Activated naive CD4-positive, alpha-beta T cell treated with anti-CD3 and anti-CD28 coated beads, Interleukin-2, amount 50 U/mL, for 72 hours (primary cell): ENCODE data around the gene TMBIM1. TPM values are rescaled to one million over a fixed set of nuclear protein-coding genes. Genes with fewer than 3 reads are reported as not detected.

Experiments
- ATAC-seq, 2 donors: fragments of 150-1000 bp; cut with Tn5 transposase; 2 replicates each; pipeline ENCODE4 v1.10.0; 2021; ENCODE audit warnings: mild to moderate bottlenecking in 2 of 2, moderate library complexity in 2 of 2
- DNase-seq, 2 donors: peaks; one replicate each; pipeline ENCODE4 v3.0.0; 2021 to 2022; ENCODE audit warnings: low spot score in 2 of 2
- H3K27ac Mint-ChIP-seq, 2 donors: one replicate each; pipeline ENCODE4 v1.8.0; 2022; ENCODE audit warnings: mild to moderate bottlenecking in 2 of 2, mixed read lengths in 2 of 2
- H3K36me3 Mint-ChIP-seq, 2 donors: one replicate each; pipeline ENCODE4 v1.8.0; 2022; ENCODE audit warnings: mixed read lengths in 2 of 2
- H3K9me3 Mint-ChIP-seq, 2 donors: one replicate each; pipeline ENCODE4 v1.8.0; 2022; ENCODE audit warnings: mixed read lengths in 2 of 2
- total RNA-seq, 2 donors: library from RNA; stranded (reverse); gene quantifications; one replicate each; pipeline ENCODE4 v1.2.3, GENCODE V29; 2022

Gene TMBIM1, protein sequence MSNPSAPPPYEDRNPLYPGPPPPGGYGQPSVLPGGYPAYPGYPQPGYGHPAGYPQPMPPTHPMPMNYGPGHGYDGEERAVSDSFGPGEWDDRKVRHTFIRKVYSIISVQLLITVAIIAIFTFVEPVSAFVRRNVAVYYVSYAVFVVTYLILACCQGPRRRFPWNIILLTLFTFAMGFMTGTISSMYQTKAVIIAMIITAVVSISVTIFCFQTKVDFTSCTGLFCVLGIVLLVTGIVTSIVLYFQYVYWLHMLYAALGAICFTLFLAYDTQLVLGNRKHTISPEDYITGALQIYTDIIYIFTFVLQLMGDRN
- 10 to 100 TPM; 46.1 to 47.5 TPM for total RNA-seq

DNA sequence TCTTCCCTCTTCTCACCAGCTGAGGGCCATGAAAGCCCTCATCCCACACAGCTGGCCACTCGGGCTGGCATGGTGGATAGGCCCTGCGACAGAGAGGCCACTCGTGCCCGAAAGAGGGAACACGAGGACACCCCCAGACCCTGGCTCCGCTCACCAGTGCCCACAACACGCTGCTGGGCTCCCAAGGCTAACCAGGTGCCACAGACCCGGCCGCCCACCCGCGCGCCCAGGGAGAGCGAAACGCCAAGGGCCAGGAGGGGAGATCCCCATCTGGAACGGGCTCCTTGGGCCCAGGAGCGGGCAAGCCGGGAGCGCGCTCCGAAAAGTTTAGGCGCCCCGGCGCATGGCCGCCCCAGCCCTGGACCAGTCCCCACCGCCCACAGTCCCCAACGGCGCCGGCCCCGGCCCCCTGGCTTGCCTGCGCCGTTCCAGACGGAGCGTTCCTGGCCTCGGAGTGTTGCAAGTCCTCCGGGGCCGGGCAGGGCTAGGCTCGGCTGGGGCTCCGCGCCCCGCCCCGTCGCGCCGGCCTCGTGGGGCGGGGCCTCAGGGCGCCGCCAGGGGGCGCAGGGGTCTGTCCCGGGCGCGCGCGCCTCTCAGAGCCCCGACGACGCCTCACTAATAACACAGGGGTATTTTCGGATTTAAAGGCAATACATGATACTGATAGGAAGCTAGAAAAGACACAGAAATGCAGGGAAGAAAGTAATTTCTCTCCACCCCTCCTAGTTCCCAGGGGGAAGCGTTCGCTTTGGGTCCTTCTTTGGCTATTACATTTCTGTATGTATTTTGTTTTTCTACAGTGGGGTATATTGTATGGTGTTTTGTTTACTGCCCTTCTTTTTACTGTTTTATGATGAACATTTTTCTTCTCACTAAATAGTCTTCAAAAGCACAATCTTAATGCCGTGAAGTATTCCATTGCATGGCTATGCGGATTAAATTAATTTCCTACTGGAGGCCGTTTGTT is at the start of gene TMBIM1:
TSS of gene TMBIM1 (minus strand) at position 456 of the 967 bp plus-strand sequence. CDS start 10,362 bp downstream, outside the sequence.
- DNase-seq (peak; percentile 86 to 91), ATAC-seq (peak; percentile 90 to 92)
- Mint-ChIP-seq H3K36me3 (no peaks in the 10 kb centered on the region), H3K27ac (peak within 1 kb of the TSS; percentile 92 to 93), H3K9me3 (no peaks in the 10 kb centered on the region)

GRCh38 chr2:218341381-218341780 is 49.1 kb upstream of the TMBIM1 start:
- DNase-seq (no peak), ATAC-seq (no peak)
- Mint-ChIP-seq H3K9me3 (no peaks in the 10 kb centered on the region), H3K36me3 (no peaks in the 10 kb centered on the region), H3K27ac (peak overlapping the region in 1 of 2 donors; percentile 4)

GRCh38 chr2:218340656-218341055 is 48.4 kb upstream of the TMBIM1 start:
- Mint-ChIP-seq H3K9me3 (no peaks in the 10 kb centered on the region), H3K27ac (peak overlapping the region in 1 of 2 donors; percentile 4), H3K36me3 (no peaks in the 10 kb centered on the region)
- DNase-seq = no peak
- ATAC-seq = no peak

DNA sequence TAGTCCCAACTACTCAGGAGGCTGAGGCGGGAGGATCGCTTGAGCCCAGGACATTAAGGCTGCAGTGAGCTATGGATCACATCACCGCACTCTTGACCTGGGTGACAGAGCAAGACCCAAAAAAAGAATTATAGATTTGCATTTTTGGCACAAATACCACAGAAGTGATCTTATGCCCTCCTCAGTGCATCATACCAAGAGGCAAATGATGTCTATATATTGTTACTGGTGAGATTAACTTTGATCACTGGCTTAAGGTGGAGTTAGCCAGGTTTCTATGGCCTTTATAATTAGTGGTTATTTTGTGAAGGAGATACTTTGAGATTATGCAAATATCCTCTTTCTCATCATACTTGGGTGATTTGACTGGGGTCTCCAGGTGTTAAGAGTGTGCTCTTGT is 42.2 kb upstream of the TMBIM1 start:
- DNase-seq (no peak), ATAC-seq (no peak)
- Mint-ChIP-seq H3K9me3 (no peaks in the 10 kb centered on the region), H3K36me3 (no peaks in the 10 kb centered on the region), H3K27ac (no peak overlapping the region)

DNA sequence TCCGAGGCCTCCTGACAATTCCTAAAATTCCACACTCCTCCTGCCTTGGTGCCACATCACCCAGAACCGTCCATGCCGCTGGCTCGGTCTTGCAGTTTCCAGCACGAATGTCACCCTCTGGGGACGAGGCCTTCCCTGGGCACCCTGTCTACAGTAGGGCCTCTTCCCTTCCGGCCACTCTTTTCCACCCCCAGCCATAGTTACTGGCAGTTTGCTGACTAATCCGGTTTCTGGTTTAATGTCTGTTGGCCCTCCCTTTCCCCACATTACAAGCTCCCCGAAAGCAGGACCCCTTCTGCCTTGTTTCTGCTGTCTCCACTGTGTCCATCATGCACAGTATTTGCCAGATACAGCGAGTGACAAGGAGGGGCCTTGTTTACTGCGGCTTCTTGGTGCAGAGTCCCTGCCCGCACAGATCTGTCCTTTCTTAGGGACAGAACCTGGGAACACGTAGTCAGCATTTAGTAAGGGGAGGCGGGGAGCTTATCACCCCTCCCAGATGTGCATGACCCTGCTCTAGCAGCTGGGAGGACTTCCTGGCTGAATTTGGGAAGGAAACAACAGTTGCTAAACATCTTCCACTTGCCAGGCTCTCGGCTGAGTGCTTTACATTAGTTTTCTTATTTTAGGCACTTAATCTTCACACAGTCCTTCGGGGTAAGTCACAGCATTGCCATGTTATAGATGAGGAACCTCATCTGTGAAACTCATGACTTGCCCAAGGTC is 40.8 kb upstream of the TMBIM1 start:
- no peak for DNase-seq
- no peak for ATAC-seq
- Mint-ChIP-seq H3K36me3 (no peaks in the 10 kb centered on the region), H3K27ac (peak overlapping the region in 1 of 2 donors; percentile 68), H3K9me3 (no peaks in the 10 kb centered on the region)

DNA sequence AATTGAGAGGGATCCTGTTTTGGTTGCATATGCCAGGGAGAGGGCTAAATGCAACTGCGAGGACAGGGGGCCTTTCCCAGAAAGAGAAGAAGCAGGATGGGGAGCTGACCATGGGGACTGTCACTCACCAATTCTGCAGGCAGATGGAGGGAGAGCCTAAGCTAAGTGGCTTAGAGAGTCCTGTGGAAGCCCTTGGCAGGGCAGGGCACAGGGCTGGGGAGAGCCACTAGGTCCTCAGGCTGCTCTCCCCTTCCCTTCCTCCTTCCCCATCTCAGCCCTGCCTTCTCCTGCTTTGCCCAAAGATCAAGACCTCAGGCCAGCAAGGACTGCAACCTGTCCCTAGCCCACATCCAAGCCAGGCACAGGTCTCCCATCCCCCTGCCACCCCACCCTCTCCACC is 40.0 kb upstream of the TMBIM1 start:
- Mint-ChIP-seq H3K36me3 (no peaks in the 10 kb centered on the region), H3K9me3 (no peaks in the 10 kb centered on the region), H3K27ac (peak overlapping the region in 1 of 2 donors; percentile 42)
- ATAC-seq (no peak), DNase-seq (no peak)

- DNase-seq (no peak), ATAC-seq (no peak)
- Mint-ChIP-seq H3K27ac (peak overlapping the region in 1 of 2 donors; percentile 42), H3K36me3 (no peaks in the 10 kb centered on the region), H3K9me3 (no peaks in the 10 kb centered on the region)
Observed at GRCh38 chr2:218331745-218332144, 39.4 kb upstream of the TMBIM1 start.

DNA sequence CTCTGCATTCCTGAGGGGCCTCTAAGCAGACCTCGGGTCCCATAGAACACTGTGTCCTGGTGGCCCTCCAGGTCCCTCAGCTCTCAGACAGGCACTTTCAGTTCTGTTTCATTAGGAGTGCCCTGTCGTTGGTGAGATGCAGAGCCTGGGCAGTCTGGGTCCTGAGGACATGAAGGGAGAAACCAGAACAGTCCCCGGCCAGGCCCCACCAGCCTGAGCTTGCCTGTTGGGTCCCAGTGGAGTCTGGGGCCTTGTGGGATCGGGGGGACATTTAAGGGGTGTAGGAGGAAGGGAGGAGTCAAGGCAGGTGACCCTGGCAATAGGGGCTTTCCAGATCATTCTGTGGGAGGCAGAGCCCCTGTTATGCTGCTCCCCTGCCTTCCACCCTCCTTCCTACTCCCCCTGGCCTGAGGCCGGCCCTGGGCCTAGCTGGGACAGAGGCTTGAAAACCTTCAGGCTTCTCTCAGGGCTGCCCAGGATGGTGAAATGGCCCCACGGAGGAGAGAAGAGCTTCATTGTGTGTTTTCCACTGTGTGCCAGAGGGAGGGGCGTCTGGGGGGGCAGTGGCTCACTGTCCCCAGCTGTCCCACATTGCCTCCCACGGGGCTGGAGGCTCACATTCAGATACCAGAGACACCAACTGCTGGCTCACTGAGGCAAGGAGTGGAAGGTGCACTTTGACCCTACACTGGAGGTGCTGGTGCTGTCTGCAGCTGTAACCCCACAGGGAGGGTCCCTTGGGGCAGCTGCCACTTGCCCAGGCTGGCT is 37.7 kb upstream of the TMBIM1 start:
- no peak for ATAC-seq
- Mint-ChIP-seq H3K36me3 (no peaks in the 10 kb centered on the region), H3K27ac (peak overlapping the region in 1 of 2 donors; percentile 65), H3K9me3 (no peaks in the 10 kb centered on the region)
- no peak for DNase-seq

DNA sequence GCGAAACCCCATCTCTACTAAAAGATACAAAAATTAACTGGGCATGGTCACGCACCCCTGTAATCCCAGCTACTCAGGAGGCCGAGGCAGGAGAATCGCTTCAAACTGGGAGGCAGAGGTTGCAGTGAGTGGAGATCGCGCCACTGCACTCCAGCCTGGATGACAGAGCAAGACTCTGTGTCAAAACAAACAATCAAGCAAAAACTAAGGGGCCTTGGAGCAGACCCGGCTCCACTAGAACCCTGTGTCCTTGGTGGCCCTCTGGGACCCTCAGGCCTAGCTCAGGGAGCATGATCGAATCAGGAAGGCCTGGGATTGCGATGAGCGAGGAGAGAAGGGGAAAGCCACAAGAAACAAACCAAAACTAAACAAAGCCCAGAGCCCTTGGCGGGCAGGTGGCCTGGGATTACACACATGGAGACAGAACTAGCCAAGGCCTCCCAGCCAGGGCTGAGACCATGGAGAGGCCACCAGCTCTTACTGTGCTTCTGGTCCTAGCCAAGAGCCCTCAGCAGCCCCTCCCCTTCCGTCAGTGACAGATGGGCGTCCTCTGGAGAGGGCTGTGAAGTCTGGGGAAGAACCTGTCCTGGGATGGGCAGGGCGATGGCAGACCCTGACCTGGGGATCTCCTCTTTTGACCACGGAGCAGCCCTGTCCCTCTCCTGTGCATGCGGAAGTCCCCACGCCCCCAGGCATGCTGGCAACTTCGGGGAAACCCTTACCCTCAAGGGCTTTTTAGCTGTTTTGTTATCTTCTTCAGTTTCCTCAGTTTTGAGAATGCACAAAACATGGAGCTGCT is 36.9 kb upstream of the TMBIM1 start:
- Mint-ChIP-seq H3K27ac (peak overlapping the region; percentile 65 to 72), H3K9me3 (no peaks in the 10 kb centered on the region), H3K36me3 (no peaks in the 10 kb centered on the region)
- ATAC-seq (no peak), DNase-seq (no peak)

GRCh38 chr2:218328294-218328693 is 36.0 kb upstream of the TMBIM1 start:
- no peaks in the 10 kb centered on the region for H3K9me3 Mint-ChIP-seq
- H3K36me3 Mint-ChIP-seq = no peaks in the 10 kb centered on the region
- H3K27ac Mint-ChIP-seq = peak overlapping the region; percentile 16 to 72
- DNase-seq (no peak), ATAC-seq (no peak)

DNA sequence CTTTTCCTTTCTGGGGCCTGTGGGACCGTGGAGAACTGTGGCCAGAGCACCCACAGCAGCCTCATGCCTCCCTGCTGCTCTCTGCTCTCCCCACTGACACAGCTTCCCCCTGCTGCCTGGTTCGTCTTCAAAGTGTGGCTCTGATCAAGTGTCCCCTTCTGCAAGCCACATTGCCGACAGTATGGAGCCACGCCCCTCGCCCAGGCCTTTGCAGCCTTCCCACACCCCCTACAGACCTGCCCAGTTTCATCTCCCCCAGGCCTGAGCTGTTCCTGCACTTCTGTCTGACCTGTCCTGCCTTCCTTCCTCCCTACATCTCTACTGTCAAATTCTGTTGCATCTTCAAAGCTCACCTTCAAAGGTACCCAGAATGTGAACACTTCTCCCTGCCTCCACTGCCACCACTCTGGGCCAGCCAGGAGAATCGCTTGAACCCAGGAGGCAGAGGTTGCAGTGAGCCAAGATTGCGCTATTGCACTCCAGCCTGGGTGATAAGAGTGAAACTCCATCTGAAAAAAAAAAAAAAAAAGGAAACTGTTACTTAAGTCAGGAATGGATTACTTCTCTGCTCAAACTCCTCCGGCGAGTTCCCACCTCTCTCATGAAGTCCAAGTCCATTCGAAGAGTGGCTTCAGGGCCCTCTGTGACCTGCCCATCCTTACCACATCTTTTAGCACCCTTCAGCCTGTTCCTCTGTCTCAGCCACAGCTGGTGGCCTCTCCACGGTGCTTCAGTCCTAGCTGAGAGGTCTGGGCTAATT is 35.3 kb upstream of the TMBIM1 start:
- ATAC-seq = no peak

DNA sequence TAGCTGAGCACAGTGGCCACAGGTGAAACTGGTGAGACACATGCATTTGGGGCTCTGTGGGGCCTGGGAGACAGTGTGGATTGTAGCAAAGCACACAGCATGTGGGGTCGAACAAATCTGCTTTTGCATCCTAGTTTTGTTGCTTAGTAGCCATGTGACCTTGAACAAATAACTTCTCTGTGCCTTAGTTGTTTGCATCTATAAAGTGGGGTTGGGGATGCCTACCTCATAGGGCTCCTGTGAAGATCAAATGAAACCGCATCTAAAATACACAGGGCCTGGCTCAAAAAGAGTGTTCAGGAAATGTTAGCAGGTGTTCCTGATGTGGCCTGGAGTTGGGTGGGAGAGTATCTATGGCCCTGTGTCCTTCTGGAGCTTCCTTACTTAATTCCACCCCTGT is 34.0 kb upstream of the TMBIM1 start:
- no peak overlapping the region for H3K27ac Mint-ChIP-seq
- no peak for DNase-seq
- ATAC-seq = no peak
- no peaks in the 10 kb centered on the region for H3K36me3 Mint-ChIP-seq
- no peaks in the 10 kb centered on the region for H3K9me3 Mint-ChIP-seq

More for the DNA sequence above, 35.3 kb upstream of the TMBIM1 start:
- no peaks in the 10 kb centered on the region for H3K9me3 Mint-ChIP-seq
- no peak for DNase-seq
- H3K36me3 Mint-ChIP-seq = no peaks in the 10 kb centered on the region
- no peak overlapping the region for H3K27ac Mint-ChIP-seq

DNA sequence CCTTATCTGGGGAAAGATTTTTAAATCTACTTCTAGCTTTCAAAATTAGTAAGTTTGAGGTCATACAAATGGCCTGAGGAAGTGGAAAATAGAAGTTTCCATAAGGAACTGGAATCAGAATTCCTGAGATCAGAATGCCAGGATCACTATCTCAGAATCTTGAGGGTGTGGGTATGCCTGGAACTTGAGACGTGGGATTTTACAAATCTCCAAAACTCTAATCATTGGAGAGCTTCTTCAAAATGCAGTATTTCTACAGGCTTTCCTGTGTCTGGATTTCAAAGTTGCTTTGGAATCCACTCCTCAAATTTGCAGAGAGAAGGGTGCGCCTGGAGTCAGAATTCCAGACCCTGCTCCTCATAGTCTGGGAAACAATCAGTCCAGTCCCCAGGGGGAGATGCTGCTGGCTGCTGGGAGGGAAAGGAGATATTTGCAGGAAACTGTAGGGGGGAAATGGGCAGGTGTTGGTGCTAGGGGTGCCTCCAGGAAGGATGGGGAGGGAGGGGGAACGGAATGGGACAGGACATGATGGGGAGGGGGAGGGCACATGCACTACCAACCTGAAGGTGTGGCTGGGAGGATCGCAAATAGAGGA is 33.4 kb upstream of the TMBIM1 start:
- ATAC-seq (no peak), DNase-seq (no peak)
- H3K9me3 Mint-ChIP-seq = no peaks in the 10 kb centered on the region
- no peak overlapping the region for H3K27ac Mint-ChIP-seq
- H3K36me3 Mint-ChIP-seq = no peaks in the 10 kb centered on the region
